HEK293 (cell line): Measurements from ENCODE around the gene KLK15.

Source experiments
- BCL11A ChIP-seq: fragments of 450-650 bp; formaldehyde crosslinking; IDR thresholded peaks from 2 replicates; pipeline ENCODE4 v1.5.1; 2016; ENCODE audit warnings: low read depth, missing biosample characterization, missing genetic modification characterization
- CTCF ChIP-seq: fragments of 450-650 bp; formaldehyde crosslinking; IDR thresholded peaks from 2 replicates; pipeline ENCODE4 v1.5.1; 2016; ENCODE audit warnings: missing biosample characterization, missing genetic modification characterization
- ELK4 ChIP-seq: IDR thresholded peaks from 2 replicates; pipeline ENCODE4 v1.6.1; 2011; ENCODE audit warnings: mild to moderate bottlenecking, low read depth, low read length, borderline replicate concordance
- GLIS2 ChIP-seq: fragments of 450-650 bp; formaldehyde crosslinking; IDR thresholded peaks from 2 replicates; pipeline ENCODE4 v1.5.1; 2016; ENCODE audit warnings: missing biosample characterization, missing genetic modification characterization
- IKZF3 ChIP-seq: fragments of 450-650 bp; IDR thresholded peaks from 2 replicates; pipeline ENCODE4 v1.5.0; 2018; ENCODE audit warnings: missing biosample characterization, mild to moderate bottlenecking, missing genetic modification characterization, moderate library complexity
- KLF9 ChIP-seq: fragments of 450-650 bp; formaldehyde crosslinking; IDR thresholded peaks from 2 replicates; pipeline ENCODE4 v1.5.1; 2016; ENCODE audit warnings: missing biosample characterization, missing genetic modification characterization, low read depth
- PATZ1 ChIP-seq: fragments of 450-650 bp; formaldehyde crosslinking; IDR thresholded peaks from 2 replicates; pipeline ENCODE4 v1.5.1; 2016; ENCODE audit warnings: missing biosample characterization, missing genetic modification characterization
- PRDM1 ChIP-seq: fragments of 450-650 bp; formaldehyde crosslinking; IDR thresholded peaks from 2 replicates; pipeline ENCODE4; 2016; ENCODE audit warnings: missing biosample characterization, missing genetic modification characterization
- TCF7L2 ChIP-seq: IDR thresholded peaks from 2 replicates; pipeline ENCODE4 v1.6.1; 2011; ENCODE audit warnings: low read depth, mild to moderate bottlenecking, inconsistent platforms, low read length, moderate library complexity, borderline replicate concordance
- TRIM28 ChIP-seq: IDR thresholded peaks from 2 replicates; pipeline ENCODE4 v1.6.1; 2011; ENCODE audit warnings: low read length, control low read depth, borderline replicate concordance
- ZBTB21 ChIP-seq: fragments of 450-650 bp; formaldehyde crosslinking; IDR thresholded peaks from 2 replicates; pipeline ENCODE4 v1.5.1; 2017; ENCODE audit warnings: missing biosample characterization, missing genetic modification characterization
- ZBTB26 ChIP-seq: fragments of 450-650 bp; formaldehyde crosslinking; optimal IDR thresholded peaks from 2 replicates; pipeline ENCODE3; 2016; ENCODE audit warnings: missing biosample characterization, mild to moderate bottlenecking, missing genetic modification characterization
- ZBTB7A ChIP-seq: fragments of 450-650 bp; formaldehyde crosslinking; IDR thresholded peaks from 2 replicates; pipeline ENCODE4 v1.5.1; 2016; ENCODE audit warnings: low read depth, missing biosample characterization, missing genetic modification characterization
- ZBTB8A ChIP-seq: fragments of 450-650 bp; formaldehyde crosslinking; IDR thresholded peaks from 2 replicates; pipeline ENCODE4 v1.5.1; 2016; ENCODE audit warnings: missing biosample characterization, missing genetic modification characterization
- ZFP69B ChIP-seq: fragments of 450-650 bp; formaldehyde crosslinking; IDR thresholded peaks from 2 replicates; pipeline ENCODE4 v1.5.1; 2016; ENCODE audit warnings: missing biosample characterization, missing genetic modification characterization
- ZIC2 ChIP-seq: fragments of 450-650 bp; formaldehyde crosslinking; IDR thresholded peaks from 2 replicates; pipeline ENCODE4 v1.5.1; 2016; ENCODE audit warnings: missing biosample characterization, missing genetic modification characterization
- ZNF37A ChIP-seq: fragments of 450-650 bp; IDR thresholded peaks from 2 replicates; pipeline ENCODE4 v1.5.1; 2018; ENCODE audit warnings: missing biosample characterization, missing genetic modification characterization
- ZNF394 ChIP-seq: fragments of 450-650 bp; formaldehyde crosslinking; IDR thresholded peaks from 2 replicates; pipeline ENCODE4 v1.5.1; 2016; ENCODE audit warnings: missing biosample characterization, missing genetic modification characterization, mild to moderate bottlenecking, moderate library complexity, borderline replicate concordance
- ZNF416 ChIP-seq: fragments of 450-650 bp; formaldehyde crosslinking; IDR thresholded peaks from 2 replicates; pipeline ENCODE4 v1.5.1; 2016; ENCODE audit warnings: missing biosample characterization, missing genetic modification characterization
- ZNF510 ChIP-seq: fragments of 450-650 bp; formaldehyde crosslinking; IDR thresholded peaks from 2 replicates; pipeline ENCODE4 v1.5.1; 2018; ENCODE audit warnings: mild to moderate bottlenecking, missing genetic modification characterization, missing biosample characterization; ENCODE audit not compliant: insufficient replicate concordance
- ZNF513 ChIP-seq: fragments of 450-650 bp; IDR thresholded peaks from 2 replicates; pipeline ENCODE4 v1.5.1; 2018; ENCODE audit warnings: missing biosample characterization, missing genetic modification characterization
- ZNF518A ChIP-seq: fragments of 450-650 bp; formaldehyde crosslinking; conservative IDR thresholded peaks from 2 replicates; pipeline ENCODE4 v1.5.1; 2016; ENCODE audit warnings: low read depth, missing biosample characterization, missing genetic modification characterization
- ZNF544 ChIP-seq: fragments of 450-650 bp; formaldehyde crosslinking; IDR thresholded peaks from 2 replicates; pipeline ENCODE4 v1.5.0; 2017; ENCODE audit warnings: missing biosample characterization, missing genetic modification characterization
- ZNF560 ChIP-seq: fragments of 450-650 bp; formaldehyde crosslinking; IDR thresholded peaks from 2 replicates; pipeline ENCODE4 v1.5.1; 2017; ENCODE audit warnings: missing biosample characterization, missing genetic modification characterization, borderline replicate concordance
- ZNF624 ChIP-seq: fragments of 450-650 bp; formaldehyde crosslinking; IDR thresholded peaks from 2 replicates; pipeline ENCODE4 v1.5.1; 2017; ENCODE audit warnings: missing biosample characterization, missing genetic modification characterization
- ZNF654 ChIP-seq: fragments of 450-650 bp; formaldehyde crosslinking; IDR thresholded peaks from 2 replicates; pipeline ENCODE4 v1.5.1; 2016; ENCODE audit warnings: low read depth, missing biosample characterization, missing genetic modification characterization
- ZNF830 ChIP-seq: fragments of 450-650 bp; IDR thresholded peaks from 2 replicates; pipeline ENCODE4 v1.5.0; 2018; ENCODE audit warnings: missing biosample characterization, missing genetic modification characterization, low read depth, mild to moderate bottlenecking, moderate library complexity
- ZNF837 ChIP-seq: fragments of 450-650 bp; formaldehyde crosslinking; IDR thresholded peaks from 2 replicates; pipeline ENCODE4 v1.5.1; 2016; ENCODE audit warnings: missing biosample characterization, missing genetic modification characterization

The KLK15 gene

GRCh38 chr19:50796128-50796633, 37.2 kb downstream of the KLK15 start (continued):
- TF ChIP-seq ZNF560: no peak
- peak; percentile 40; the same call in 1 of the 2 replicates for TF ChIP-seq ZBTB8A (tag by site-specific recombination)
- 0 out of 2 replicates have a peak, but pooled peaks have one; percentile 40 for TF ChIP-seq IKZF3 (tag by site-specific recombination)
- no peak for TF ChIP-seq PRDM1 (tag by site-specific recombination)
- TF ChIP-seq ZNF513 (tag by site-specific recombination): 0 out of 2 replicates have a peak, but pooled peaks have one; percentile 16
- peak; percentile 19; the same call in 1 of the 2 replicates for TF ChIP-seq ZIC2 (tag by site-specific recombination)
- no peak for TF ChIP-seq ELK4
- peak; percentile 19; the same call in 1 of the 2 replicates for TF ChIP-seq BCL11A
- TF ChIP-seq KLF9: no peak
- TF ChIP-seq ZBTB21: no peak
- no peak for TF ChIP-seq ZNF624 (tag by site-specific recombination)
- no peak for TF ChIP-seq ZFP69B (tag by site-specific recombination)
- no peak for TF ChIP-seq ZNF37A (tag by site-specific recombination)
- TF ChIP-seq CTCF (tag by site-specific recombination): no peak
- TF ChIP-seq ZNF654 (tag by site-specific recombination): no peak
- no peak for TF ChIP-seq ZBTB26 (tag by site-specific recombination)
- no peak for TF ChIP-seq ZNF544 (tag by site-specific recombination)
- TF ChIP-seq ZNF518A (tag by site-specific recombination): no peak
- no peak for TF ChIP-seq ZNF837 (tag by site-specific recombination)
- no peak for TF ChIP-seq ZNF510
- TF ChIP-seq ZNF416: no peak
- TF ChIP-seq ZNF394: peak; percentile 48; the same call in 1 of the 2 replicates
- no peak for TF ChIP-seq TRIM28
- TF ChIP-seq PATZ1 (tag by site-specific recombination): peak; percentile 69; the same call in 1 of the 2 replicates
- peak; percentile 48 for TF ChIP-seq GLIS2 (tag by site-specific recombination)
- TF ChIP-seq TCF7L2: no peak
- TF ChIP-seq ZNF830 (tag by site-specific recombination): no peak
- TF ChIP-seq ZBTB7A (tag by site-specific recombination): no peak
